Skeletal muscle satellite cell (primary cell): ENCODE data around the gene ACTL10.
"Not testable (repeated sequence)": the region's sequence is repeated elsewhere in the genome, so short reads cannot be mapped to it uniquely, and the experiment has no call there.

Source experiments
- H3K27me3 ChIP-seq: 2 replicates; pipeline ENCODE4 v1.7.0; 2013; ENCODE audit warnings: low read length; ENCODE audit not compliant: control insufficient read depth, insufficient read depth
- H3K36me3 ChIP-seq: 2 replicates; pipeline ENCODE4 v1.7.0; 2013; ENCODE audit warnings: mild to moderate bottlenecking, control low read depth, low read length; ENCODE audit not compliant: insufficient read depth
- H3K4me1 ChIP-seq: 2 replicates; pipeline ENCODE4 v1.7.0; 2013; ENCODE audit warnings: low read length; ENCODE audit not compliant: control insufficient read depth, insufficient read depth
- H3K4me2 ChIP-seq: 2 replicates; pipeline ENCODE4 v1.7.0; 2013; ENCODE audit warnings: mild to moderate bottlenecking, low read length
- H3K4me3 ChIP-seq: 2 replicates; pipeline ENCODE4 v1.7.0; 2013; ENCODE audit warnings: low read length
- H3K9ac ChIP-seq: 2 replicates; pipeline ENCODE4 v1.7.0; 2013; ENCODE audit warnings: mild to moderate bottlenecking, low read depth, low read length, moderate library complexity
- H3K9me3 ChIP-seq: replicated peaks from 2 replicates; pipeline ENCODE4 v1.7.0; 2013; ENCODE audit warnings: mild to moderate bottlenecking, control low read depth, low read length

Gene ACTL10

GRCh38 chr20:33694639-33695012 lies 27.9 kb downstream of the ACTL10 start:
- no peak overlapping the region for H3K4me3 ChIP-seq
- H3K36me3 ChIP-seq: no peaks in the 10 kb centered on the region
- no peaks in the 10 kb centered on the region for H3K9me3 ChIP-seq
- H3K27me3 ChIP-seq: no peaks in the 10 kb centered on the region
- no peak overlapping the region for H3K4me2 ChIP-seq
- peaks cover 8% of the 10 kb centered on the region for H3K4me1 ChIP-seq
- H3K9ac ChIP-seq: no peak overlapping the region

GRCh38 chr20:33696448-33696847 lies 29.7 kb downstream of the ACTL10 start:
- Histone ChIP-seq H3K4me1 (peaks cover 3% of the 10 kb centered on the region), H3K9ac (no peak overlapping the region), H3K4me3 (no peak overlapping the region), H3K27me3 (no peaks in the 10 kb centered on the region), H3K36me3 (no peaks in the 10 kb centered on the region), H3K4me2 (no peak overlapping the region), H3K9me3 (no peaks in the 10 kb centered on the region)

DNA sequence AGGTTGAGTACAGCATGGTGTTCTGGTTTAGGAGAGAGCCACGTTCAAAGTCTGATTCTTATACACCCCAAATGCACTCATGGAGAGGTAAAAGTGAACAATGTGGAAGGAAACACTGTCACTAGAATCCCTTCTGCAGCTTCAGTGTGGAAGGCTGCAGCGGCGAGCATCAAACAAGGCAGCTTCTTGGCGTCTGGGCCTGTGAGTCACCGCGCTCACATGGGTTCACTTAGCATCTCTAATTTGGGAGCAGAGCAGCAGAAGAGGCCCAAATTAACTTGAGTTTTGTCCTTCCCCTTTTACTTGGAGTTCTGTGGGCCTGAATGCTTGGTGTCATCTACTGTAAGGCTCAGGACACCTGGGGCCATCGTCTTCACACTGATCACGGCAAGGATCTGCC lies 30.4 kb downstream of the ACTL10 start:
- Histone ChIP-seq H3K36me3 (no peaks in the 10 kb centered on the region), H3K27me3 (no peaks in the 10 kb centered on the region), H3K9me3 (no peaks in the 10 kb centered on the region), H3K9ac (no peak overlapping the region), H3K4me3 (no peak overlapping the region), H3K4me1 (peaks cover 3% of the 10 kb centered on the region), H3K4me2 (no peak overlapping the region)

GRCh38 chr20:33698966-33699365 lies 32.2 kb downstream of the ACTL10 start:
- not testable (repeated sequence) for H3K36me3 ChIP-seq, H3K9ac ChIP-seq, H3K4me1 ChIP-seq, H3K4me2 ChIP-seq, H3K4me3 ChIP-seq, H3K9me3 ChIP-seq, H3K27me3 ChIP-seq

DNA sequence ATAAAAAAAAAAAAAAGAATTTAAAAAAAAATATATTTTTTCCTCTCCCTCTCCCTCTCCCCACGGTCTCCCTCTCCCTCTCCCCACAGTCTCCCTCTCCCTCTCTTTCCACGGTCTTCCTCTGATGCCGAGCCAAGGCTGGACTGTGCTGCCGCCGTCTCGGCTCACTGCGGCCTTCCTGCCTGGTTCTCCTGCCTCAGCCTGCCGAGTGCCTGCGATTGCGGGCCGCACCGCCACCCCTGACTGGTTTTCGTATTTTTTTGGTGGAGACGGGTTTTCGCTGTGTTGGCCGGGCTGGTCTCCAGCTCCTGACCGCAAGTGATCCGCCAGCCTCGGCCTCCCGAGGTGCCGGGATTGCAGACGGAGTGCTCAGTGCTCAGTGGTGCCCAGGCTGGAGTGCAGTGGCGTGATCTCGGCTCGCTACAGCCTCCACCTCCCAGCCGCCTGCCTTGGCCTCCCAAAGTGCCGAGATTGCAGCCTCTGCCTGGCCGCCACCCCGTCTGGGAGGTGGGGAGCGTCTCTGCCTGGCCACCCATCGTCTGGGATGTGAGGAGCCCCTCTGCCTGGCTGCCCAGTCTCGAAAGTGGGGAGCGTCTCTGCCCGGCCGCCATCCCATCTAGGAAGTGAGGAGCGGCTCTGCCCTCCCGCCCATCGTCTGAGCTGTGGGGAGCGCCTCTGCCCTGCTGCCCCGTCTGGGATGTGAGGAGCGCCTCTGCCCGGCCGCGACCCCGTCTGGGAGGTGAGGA lies 34.1 kb downstream of the ACTL10 start:
- H3K9ac ChIP-seq, H3K4me1 ChIP-seq, H3K4me3 ChIP-seq, H3K4me2 ChIP-seq, H3K9me3 ChIP-seq, H3K27me3 ChIP-seq, H3K36me3 ChIP-seq: not testable (repeated sequence)

GRCh38 chr20:33701629-33702450 lies 35.1 kb downstream of the ACTL10 start:
- no peaks in the 10 kb centered on the region for H3K36me3 ChIP-seq
- no peak overlapping the region for H3K9ac ChIP-seq
- no peak overlapping the region for H3K4me3 ChIP-seq
- H3K4me1 ChIP-seq: peaks cover 3% of the 10 kb centered on the region
- no peak overlapping the region for H3K4me2 ChIP-seq
- H3K27me3 ChIP-seq: no peaks in the 10 kb centered on the region
- no peaks in the 10 kb centered on the region for H3K9me3 ChIP-seq

DNA sequence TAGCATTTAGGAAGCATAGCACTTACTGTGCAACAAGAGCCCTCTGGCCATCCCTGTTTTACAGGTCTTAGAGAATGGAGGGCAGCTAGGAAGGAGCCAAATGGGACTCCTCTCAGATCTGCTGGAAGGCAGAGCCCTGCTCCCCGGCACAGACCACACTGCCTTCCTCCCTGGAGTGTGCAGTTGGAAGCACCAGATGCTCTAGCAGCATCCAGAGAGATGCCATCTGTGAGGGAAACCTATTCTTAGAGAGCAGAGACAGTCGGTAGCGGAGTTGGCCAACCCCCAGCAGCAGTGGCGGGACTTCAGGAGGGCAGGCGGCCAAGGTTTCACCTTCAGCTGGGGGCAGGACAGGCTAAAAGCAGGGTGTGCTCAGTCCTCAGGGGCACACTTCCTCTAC lies 36.1 kb downstream of the ACTL10 start:
- Histone ChIP-seq H3K4me1 (no peaks in the 10 kb centered on the region), H3K36me3 (peaks cover 3% of the 10 kb centered on the region), H3K4me3 (no peak overlapping the region), H3K4me2 (no peak overlapping the region), H3K9ac (no peak overlapping the region), H3K27me3 (no peaks in the 10 kb centered on the region), H3K9me3 (no peaks in the 10 kb centered on the region)

DNA sequence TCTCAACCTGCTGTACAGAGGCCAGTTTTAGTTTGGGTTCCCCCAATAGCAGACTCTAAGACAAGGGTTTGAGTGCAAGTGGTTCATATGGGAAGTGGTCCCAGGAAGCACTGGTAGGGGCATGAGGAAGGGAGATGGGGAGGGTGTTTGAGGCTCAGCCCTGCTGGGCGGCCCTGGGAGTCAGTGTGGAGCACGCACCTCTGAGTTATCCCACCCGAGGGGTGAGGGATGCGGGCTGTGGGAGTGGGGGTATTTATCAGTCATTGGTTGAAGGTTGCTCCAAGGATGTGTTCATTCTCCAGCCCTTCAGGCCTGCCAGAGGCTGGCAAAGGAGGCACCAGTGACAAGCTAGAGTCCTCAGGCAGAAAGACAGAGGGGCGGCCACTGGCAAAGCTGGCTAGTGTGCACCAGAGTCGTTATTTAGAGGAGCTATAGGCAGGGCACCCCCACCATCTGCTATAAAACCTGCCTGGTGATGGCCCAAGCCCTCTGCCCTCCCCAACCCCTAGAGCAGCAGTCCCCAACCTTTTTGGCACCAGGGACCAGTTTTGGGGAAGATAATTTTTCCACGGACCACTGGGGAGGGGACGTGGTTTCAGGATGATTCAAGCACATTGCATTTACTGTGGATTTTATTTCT lies 36.9 kb downstream of the ACTL10 start:
- Histone ChIP-seq H3K27me3 (no peaks in the 10 kb centered on the region), H3K9me3 (no peaks in the 10 kb centered on the region), H3K4me1 (no peaks in the 10 kb centered on the region), H3K36me3 (peaks cover 3% of the 10 kb centered on the region), H3K4me3 (no peak overlapping the region), H3K9ac (no peak overlapping the region), H3K4me2 (no peak overlapping the region)

DNA sequence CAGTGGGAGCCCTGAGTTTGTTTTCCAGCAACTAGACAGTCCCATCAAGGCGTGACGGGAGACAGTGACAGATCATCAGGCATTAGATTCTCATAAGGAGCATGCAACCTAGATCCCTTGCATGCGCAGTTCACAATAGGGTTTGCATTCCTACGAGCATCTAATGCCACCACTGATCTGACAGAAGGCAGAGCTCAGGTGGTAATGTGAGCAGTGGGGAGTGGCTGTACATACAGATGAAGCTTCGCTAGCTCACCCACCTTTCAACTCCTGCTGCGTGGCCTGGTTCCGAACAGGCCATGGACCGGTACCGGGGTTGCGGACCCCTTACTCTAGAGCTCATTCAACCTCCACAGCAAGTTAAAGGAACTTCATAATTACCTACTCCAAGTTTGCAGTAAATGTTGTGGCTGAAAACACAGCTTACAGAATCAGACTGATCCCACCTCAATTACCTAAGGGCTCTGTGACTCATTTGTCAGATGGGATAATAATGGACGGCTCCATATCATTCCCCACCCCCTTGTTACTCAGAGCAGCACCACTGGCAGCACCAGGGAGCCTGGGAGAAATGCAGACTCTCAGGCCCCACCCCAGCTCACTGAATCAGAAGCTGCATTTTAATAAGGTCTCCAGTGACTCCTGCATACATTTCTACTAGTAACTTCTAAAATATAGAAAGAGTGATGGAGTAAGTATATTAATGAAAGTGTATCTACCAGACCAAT lies 37.6 kb downstream of the ACTL10 start:
- H3K9me3 ChIP-seq: no peaks in the 10 kb centered on the region
- no peak overlapping the region for H3K4me2 ChIP-seq
- H3K9ac ChIP-seq: no peak overlapping the region
- no peak overlapping the region for H3K4me3 ChIP-seq
- no peaks in the 10 kb centered on the region for H3K4me1 ChIP-seq
- peaks cover 3% of the 10 kb centered on the region for H3K36me3 ChIP-seq
- no peaks in the 10 kb centered on the region for H3K27me3 ChIP-seq

DNA sequence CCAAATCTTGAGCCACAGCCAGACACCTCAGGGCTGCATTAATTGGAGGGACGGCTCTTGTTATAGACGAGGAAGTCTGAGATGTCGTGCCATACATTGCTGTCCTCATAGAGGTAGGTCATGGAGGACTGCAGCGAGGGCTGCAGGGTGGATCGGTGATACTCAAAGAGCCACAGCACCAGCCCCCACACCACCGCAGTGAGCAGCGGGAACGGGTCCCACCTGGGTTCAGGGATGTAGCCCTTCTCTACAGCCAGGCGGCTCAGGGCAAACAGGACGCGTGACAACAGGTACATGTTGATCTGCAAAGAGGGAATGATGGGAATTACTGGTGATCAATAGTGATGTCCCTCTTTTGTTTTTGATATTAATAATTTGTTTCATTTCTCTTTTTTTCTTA lies 40.9 kb downstream of the ACTL10 start:
- H3K4me3 ChIP-seq: no peak overlapping the region
- no peaks in the 10 kb centered on the region for H3K9me3 ChIP-seq
- no peaks in the 10 kb centered on the region for H3K27me3 ChIP-seq
- H3K4me1 ChIP-seq: no peaks in the 10 kb centered on the region
- H3K36me3 ChIP-seq: peaks cover 10% of the 10 kb centered on the region
- H3K4me2 ChIP-seq: no peak overlapping the region
- no peak overlapping the region for H3K9ac ChIP-seq

DNA sequence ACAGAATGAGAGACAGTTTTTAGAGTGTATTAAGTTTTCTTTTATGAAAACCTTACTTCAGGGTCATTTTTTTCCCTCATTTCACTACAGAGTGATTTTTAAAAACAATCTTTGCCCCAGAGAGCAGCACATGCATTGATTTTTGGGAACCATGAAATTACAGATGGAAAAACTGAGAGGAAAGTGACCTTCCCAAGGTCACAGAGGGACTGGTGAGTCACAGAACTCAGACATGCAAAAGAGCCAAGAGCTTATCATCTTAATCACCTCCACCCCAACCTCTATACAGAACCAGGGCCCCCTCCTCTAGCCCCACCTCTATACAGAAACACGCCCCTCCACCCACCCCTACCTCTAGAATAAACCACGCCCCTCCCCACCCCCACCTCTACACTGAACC lies 42.7 kb downstream of the ACTL10 start:
- Histone ChIP-seq H3K9me3 (no peaks in the 10 kb centered on the region), H3K36me3 (peaks cover 10% of the 10 kb centered on the region)

More for the DNA sequence above, 42.7 kb downstream of the ACTL10 start:
- Histone ChIP-seq H3K9ac (no peak overlapping the region), H3K27me3 (no peaks in the 10 kb centered on the region), H3K4me2 (no peak overlapping the region), H3K4me1 (no peaks in the 10 kb centered on the region), H3K4me3 (no peak overlapping the region)
